ENCODE measurements around the gene PLCD1.

DNA sequence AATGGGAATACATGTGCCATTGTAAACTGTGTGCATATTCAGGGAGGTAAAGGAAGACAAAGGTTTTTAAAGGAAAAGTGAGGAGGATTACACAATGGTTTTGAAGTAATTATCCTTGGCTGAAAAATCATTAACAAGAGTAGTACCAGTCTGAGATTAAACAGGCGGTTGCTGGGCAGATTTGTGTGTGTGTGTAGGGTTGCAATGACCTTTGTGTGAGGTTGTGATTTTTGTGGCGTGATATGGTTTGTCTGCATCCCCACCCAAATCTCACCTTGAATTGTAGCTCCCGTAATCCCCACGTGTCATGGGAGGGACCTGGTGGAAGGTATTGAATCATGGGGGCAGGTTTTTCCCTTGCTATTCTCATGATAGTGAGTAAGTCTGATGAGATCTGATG lies 16.6 kb upstream of the PLCD1 start:
- TF ChIP-seq, protein P1, sequence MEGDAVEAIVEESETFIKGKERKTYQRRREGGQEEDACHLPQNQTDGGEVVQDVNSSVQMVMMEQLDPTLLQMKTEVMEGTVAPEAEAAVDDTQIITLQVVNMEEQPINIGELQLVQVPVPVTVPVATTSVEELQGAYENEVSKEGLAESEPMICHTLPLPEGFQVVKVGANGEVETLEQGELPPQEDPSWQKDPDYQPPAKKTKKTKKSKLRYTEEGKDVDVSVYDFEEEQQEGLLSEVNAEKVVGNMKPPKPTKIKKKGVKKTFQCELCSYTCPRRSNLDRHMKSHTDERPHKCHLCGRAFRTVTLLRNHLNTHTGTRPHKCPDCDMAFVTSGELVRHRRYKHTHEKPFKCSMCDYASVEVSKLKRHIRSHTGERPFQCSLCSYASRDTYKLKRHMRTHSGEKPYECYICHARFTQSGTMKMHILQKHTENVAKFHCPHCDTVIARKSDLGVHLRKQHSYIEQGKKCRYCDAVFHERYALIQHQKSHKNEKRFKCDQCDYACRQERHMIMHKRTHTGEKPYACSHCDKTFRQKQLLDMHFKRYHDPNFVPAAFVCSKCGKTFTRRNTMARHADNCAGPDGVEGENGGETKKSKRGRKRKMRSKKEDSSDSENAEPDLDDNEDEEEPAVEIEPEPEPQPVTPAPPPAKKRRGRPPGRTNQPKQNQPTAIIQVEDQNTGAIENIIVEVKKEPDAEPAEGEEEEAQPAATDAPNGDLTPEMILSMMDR (conservative IDR thresholded peaks at IDR 0.05; ENCODE audit: low read depth in 2 of 2), result no peak
- TF ChIP-seq CREB1 (CRISPR knock-in tag; IDR thresholded peaks at IDR 0.05; ENCODE audit: low read depth) (no peak), POLR2AphosphoS5 (IDR thresholded peaks at IDR 0.05; ENCODE audit: low read depth) (no peak), EZH2phosphoT487 (IDR thresholded peaks at IDR 0.05; ENCODE audit: unreplicated experiment) (no peak), EZH2 (IDR thresholded peaks at IDR 0.05; ENCODE audit: low read depth, unreplicated experiment) (no peak), STAT1 (IDR thresholded peaks at IDR 0.05; ENCODE audit: unreplicated experiment) (no peak), ZNF114 (CRISPR knock-in tag; IDR thresholded peaks at IDR 0.05) (no peak), NANOG (IDR thresholded peaks at IDR 0.05; ENCODE audit: borderline replicate concordance) (no peak), JUNB (IDR thresholded peaks at IDR 0.05; ENCODE audit: unreplicated experiment) (no peak)
- TF ChIP-seq, protein P2, sequence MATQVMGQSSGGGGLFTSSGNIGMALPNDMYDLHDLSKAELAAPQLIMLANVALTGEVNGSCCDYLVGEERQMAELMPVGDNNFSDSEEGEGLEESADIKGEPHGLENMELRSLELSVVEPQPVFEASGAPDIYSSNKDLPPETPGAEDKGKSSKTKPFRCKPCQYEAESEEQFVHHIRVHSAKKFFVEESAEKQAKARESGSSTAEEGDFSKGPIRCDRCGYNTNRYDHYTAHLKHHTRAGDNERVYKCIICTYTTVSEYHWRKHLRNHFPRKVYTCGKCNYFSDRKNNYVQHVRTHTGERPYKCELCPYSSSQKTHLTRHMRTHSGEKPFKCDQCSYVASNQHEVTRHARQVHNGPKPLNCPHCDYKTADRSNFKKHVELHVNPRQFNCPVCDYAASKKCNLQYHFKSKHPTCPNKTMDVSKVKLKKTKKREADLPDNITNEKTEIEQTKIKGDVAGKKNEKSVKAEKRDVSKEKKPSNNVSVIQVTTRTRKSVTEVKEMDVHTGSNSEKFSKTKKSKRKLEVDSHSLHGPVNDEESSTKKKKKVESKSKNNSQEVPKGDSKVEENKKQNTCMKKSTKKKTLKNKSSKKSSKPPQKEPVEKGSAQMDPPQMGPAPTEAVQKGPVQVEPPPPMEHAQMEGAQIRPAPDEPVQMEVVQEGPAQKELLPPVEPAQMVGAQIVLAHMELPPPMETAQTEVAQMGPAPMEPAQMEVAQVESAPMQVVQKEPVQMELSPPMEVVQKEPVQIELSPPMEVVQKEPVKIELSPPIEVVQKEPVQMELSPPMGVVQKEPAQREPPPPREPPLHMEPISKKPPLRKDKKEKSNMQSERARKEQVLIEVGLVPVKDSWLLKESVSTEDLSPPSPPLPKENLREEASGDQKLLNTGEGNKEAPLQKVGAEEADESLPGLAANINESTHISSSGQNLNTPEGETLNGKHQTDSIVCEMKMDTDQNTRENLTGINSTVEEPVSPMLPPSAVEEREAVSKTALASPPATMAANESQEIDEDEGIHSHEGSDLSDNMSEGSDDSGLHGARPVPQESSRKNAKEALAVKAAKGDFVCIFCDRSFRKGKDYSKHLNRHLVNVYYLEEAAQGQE (IDR thresholded peaks at IDR 0.05; ENCODE audit: unreplicated experiment), result no peak
